HG03025 (cell line): Measurements from ENCODE around the gene RAB4B.
"Not testable (repeated sequence)": the region's sequence is repeated elsewhere in the genome, so short reads cannot be mapped to it uniquely, and the experiment has no call there.

ENCODE experiments used
- ATAC-seq: cut with Tn5 transposase; IDR thresholded peaks from one replicate; pipeline ENCODE4 v1.9.1; 2021; ENCODE audit warnings: mild to moderate bottlenecking, moderate library complexity; ENCODE audit not compliant: unreplicated experiment, low FRiP score

The RAB4B gene

DNA sequence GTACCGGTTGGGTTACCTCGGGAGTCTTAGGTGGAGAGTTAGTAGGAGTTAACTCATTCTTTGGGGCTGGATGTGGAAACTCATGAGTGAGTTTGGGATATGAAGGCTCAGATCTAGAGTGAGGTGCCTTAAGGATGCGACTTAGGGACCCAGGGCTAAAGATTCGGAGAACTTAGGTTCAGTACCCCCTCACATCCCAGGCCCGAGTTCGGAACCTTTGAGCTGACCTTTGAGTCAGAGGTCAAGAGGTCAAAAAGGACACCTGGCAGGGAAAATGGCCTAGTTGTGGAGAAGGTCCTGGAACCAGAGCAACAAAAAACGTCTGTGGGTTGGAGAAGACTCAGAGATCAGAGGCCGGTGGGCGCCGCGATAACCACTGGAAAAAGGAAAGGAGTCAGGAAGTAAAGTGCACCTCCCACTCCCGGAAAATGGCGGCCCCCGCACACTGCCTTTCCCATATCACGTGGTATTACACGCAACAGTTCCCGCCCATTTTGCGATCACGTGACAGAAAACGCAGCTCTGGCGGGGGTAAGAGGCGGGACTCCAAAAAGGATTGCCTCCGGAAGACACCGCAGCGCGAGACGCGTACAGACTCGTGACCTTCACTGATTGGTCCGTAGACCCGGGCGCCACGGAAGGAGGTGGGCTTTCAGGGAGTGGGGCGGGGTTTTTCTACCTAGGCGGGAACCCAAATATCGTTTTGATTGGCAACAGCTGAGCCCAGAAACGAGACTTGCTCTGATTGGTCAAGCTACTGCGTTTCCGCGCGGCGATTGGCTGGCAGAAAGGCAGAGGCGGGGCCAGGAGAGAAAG is 27.8 kb upstream of the RAB4B start, which contains the start of gene ACTMAP:
TSS of gene ACTMAP (minus strand) at position 420 of the 816 bp plus-strand sequence. CDS start 674 bp downstream, outside the sequence.
- ATAC-seq, result peak; percentile 82

DNA sequence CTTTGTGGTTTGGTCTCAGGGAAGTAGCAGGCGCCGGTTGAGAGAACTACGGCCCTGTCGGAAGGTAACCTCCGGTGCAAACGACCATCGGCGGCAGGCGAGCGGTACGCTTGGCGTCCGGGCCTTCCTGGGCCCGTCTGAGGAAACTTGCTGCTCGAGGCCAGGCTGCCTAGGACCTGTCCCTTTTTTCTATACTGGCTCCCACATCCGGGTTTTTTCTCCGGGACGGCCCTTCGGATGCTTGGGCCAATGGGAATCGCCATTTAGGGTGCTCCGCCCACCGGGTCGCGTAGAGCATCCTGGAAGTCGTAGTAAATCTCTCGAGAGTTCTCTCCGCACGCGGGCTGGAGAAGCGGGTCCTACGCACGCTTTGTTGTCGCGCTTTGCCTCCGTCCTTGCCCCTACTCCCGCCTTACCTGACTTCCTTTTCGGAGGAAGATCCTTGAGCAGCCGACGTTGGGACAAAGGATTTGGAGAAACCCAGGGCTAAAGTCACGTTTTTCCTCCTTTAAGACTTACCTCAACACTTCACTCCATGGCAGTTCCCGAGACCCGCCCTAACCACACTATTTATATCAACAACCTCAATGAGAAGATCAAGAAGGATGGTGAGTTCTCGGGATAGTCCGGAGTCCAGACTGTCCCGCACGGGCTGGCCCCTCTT is 27.0 kb upstream of the RAB4B start, which contains the start of gene SNRPA:
TSS of gene SNRPA (plus strand) at position 330 of the 664 bp plus-strand sequence. CDS start at position 536, 206 bp downstream.
- ATAC-seq, result peak; percentile 58

DNA sequence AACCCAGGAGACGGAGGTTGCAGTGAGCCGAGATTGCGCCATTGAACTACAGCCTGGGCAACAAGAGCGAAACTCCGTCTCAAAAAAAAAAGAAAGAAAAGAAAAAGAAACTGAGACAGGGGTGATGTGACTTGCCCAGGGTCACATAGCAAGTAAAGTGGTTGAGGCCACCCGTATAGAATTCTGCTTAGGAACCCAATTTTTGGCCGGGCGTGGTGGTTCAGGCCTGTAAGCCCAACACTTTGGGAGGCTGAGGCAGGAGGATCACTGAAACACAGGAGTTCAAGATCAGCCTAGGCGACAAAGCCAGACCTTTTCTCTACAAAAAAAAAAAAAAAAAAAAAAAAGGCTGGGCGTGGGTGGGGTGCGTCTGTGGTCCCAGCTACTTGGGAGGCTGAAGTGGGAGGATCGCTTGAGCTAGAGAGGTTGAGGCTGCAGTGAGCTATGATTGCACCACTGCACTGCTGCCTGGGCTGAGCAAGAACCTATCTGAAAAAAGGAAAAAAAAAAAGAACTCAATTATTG is 25.7 kb upstream of the RAB4B start:
- ATAC-seq, result no peak

DNA sequence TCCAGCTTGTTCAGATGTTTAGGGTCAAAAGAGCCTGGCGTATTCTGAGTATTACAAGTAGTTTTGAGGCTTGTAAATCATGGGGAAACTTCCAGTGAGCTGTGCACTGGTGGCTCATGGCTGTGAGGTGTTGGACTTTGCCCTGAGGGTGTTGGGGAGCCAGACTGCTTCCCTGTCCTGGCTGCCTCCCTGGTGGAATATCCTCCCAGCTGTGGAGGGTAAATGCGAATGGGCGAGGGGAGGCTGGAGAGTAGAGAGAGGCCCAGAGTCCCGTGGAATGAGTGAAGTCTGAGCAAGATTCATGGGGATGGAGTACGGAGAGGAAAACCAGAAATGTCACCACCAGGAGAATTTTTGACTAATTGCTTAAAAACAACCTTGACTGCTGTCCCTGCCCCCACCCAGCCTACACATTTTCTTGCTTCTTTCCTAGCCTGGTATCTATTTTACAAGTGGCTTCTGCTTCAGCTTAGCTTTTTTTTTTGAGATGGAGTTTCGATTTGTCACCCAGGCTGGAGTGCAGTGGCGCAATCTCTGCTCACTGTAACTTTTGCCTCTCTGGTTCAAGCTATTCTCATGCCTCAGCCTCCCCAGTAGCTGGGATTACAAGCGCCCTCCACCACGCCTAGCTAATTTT is 23.3 kb upstream of the RAB4B start:
- ATAC-seq, result no peak

DNA sequence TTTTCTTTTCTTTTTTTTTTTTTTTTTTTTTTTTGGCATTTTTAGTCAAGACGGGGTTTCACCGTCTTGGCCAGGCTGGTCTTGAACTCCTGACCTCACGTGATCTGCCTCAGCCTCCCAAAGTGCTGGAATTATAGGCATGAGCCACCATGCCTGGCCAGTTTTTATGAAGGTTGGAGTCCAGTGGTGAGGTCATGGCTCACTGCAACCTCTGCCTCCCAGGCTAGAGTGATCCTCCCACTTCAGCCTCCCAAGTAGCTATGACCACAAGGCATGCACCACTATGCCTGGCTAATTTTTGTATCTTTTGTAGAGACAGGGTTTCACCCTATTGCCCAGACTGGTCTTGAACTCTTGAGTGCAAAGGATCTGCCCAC is 22.8 kb upstream of the RAB4B start:
- no peak for ATAC-seq

DNA sequence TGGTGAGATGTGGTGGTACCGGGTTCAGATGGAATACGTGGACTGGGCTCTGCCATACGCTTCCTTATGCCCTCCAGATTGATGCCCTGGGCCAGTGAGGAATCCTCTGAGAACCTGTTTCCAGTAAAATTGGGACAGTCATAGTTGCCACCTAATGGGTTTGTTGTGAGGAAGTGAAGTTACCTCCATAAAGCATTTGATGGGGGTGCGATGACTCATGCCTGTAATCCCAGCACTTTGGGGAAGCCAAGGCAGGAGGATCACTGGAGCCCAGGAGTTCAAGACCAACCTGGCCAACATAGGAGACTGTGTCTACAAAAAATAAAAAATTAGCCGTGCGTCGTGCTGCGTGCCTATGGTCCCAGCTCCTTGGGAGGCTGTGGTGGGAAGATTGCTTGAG is 22.3 kb upstream of the RAB4B start:
- ATAC-seq, result no peak

DNA sequence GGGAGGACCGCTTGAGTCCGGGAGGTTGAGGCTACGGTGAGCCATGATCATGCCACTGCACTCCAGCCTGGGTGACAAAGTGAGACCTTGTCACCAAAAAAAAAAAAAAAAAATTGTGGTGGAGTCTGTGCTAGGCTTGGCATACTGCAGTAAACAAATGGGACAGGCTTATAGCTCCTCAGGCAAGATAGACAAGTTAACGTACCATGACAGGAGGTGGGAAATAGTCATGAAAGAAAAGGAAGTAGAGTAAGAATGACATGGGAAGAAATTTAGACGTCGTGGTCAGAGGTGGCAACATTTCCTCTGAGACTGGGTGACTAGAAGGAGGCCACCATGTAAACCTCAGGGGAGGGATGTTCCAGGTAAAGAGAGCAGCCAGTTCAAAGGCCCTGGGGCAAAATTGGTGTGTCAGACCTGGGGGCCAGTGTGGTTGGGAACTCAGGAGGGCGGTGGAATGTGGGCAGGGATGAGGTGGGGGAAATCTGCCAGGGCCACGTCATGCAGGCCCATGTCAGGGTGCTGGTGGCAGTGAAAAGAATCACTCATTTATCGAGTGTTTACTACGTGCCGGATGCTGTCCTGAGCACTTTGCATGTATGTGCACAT is 21.4 kb upstream of the RAB4B start:
- no peak for ATAC-seq

DNA sequence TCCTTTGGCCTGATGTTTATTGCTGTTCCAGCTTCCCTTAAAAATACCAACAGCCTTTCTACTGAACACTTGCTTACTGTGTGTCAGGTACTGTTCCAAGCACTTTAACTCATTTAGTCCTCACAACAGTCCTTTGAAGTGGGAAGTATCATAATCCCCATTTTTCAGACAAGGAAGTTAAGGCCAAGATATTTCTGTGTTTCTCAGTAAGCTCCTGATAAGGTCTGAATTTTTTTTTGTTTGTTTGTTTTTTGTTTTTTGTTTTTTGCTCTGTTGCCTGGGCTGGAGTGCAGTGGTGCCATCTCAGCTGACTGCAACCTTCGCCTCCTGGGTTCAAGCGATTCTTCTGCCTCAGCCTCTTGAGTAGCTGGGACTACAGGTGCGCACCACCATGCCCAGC is 19.6 kb upstream of the RAB4B start:
- no peak for ATAC-seq

DNA sequence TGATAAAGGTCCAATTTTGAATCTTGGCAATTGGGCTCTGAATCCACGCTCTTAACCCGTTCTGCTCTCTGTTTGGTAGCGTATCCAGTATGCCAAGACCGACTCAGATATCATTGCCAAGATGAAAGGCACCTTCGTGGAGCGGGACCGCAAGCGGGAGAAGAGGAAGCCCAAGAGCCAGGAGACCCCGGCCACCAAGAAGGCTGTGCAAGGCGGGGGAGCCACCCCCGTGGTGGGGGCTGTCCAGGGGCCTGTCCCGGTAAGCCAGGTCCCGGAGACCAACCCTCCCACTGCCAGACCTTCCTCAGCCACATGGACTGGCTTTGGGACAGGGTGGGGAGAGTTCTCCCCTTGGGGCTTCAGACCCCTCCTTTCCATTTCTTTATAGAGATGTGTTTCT is 18.7 kb upstream of the RAB4B start:
- no peak for ATAC-seq

DNA sequence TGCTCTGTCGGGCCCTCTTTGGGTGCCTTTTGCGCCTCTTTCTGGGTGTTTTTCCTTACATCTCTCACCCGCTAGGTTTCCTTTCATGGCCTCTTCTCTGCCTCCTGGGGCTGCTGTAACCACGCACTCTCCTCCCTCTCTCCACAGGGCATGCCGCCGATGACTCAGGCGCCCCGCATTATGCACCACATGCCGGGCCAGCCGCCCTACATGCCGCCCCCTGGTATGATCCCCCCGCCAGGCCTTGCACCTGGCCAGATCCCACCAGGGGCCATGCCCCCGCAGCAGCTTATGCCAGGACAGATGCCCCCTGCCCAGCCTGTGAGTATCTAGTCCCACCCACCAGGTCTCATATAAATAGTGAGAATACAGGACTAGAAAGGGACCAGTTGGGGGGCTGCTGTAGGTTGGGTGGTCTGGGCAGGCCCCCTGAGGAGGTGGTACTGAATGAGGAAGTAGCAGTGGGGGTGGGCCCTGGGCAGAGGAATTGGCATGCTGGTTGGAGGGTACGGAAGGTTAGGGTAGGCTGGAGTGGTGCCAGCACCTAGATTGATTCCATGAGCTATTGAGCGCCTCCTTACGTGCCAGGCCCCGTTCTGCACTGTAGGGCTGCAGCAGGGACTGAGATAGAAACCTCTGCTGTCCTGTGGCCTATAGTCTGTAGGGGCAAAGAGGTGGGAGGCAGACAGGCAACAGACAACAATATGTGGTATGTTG is 15.1 kb upstream of the RAB4B start:
- no peak for ATAC-seq

DNA sequence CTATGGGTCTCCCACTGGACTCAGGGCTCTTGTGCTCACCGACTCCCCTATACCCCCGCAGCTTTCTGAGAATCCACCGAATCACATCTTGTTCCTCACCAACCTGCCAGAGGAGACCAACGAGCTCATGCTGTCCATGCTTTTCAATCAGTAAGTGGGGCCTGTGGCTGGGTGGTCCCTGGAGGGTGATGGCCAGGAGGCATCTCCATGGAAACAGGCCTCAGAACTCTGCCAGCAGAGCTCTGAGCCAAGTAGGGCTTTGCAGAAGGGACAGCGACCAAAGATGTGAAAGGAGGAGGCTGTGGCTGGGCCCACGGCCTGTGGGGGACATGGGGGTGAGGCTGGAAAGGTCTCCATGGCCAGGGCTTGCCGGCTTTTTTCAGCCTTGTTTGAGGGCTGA is 14.5 kb upstream of the RAB4B start:
- ATAC-seq, result no peak

DNA sequence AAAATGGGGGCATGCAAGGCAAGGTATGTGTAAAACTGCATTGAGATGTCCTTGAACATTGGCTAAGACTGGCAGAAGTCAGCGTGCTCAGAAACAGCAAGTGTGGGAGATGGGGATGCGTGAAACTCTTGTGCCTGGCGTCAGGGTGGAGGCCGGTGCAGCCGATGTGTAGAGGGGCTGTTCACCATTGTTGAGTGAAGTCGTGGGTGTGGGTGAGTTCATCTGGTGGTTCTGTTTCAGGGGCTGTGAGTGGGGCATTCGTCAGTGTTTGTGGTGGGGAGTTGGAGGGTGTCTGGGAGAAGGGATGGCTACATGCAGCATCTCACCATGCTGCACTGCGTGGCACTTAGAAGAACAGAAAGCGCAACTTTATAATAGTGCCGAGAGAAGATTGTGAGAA is 14.1 kb upstream of the RAB4B start:
- no peak for ATAC-seq

DNA sequence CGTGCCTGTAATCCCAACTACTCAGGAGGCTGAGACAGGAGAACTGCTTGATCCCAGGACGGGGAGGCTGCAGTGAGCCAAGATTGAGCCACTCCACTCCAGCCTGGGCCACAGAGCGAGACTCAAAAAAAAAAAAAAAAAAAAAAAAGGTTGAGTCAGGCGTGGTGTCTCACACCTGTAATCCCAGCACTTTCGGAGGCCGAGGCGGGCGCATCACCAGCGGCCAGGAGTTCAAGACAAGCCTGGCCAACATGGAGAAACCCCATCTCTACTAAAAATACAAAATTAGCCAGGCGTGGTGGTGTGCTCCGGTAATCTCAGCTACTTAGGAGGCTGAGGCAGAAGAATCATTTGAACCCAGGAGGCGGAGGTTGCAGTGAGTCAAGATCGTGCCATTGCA is 11.7 kb upstream of the RAB4B start:
- ATAC-seq, result not testable (repeated sequence)

DNA sequence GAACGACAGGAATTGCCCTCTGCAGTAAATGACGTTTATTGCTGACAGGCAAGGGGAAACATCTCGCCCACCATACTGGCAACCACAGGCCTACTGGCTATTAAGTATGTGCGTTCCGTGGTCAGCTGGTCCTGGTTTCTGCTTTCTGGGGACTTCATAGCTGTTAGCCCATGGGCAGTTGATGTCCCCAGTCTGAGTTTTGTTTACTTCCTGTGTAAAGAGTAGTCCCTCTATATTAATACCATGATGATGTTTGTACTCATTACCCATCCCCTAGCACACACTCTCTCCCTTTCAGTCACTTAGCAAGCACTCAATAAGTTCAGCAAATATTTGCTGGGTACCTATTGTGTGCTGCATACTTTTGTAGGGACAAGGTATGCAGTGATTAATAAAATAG is 9.2 kb upstream of the RAB4B start:
- no peak for ATAC-seq

DNA sequence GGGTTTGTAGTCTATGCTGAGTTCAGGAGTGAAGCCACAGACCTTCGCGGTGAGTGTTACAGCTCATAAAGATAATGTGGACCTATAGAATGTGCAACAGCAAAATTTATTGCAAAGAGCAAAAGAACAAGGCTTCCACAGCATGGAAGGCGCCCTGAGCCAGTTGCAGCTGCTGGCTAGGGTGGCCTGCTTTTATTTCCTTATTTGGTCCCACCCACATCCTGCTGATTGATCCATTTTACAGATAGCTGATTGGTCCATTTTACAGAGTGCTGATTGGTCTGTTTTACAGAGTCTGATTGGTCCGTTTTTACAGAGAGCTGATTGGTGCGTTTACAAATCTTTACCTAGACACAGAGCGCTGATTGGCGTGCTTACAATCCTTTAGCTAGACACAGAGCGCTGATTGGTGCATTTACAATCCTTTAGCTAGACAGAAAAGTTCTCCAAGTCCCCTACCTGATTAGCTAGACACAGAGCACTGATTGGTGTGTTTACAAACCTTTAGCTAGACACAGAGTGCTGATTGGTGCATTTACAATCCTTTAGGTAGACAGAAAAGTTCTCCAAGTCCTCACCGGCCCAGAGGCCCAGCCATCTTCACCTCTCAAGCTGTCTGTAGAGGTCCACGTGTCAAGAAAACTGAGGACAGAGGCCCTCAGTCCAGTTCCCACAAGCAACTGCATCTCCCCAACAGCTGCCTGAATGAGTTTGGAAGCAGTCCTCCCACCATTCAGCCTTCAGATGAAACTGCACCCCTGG is 6.8 kb upstream of the RAB4B start:
- not testable (repeated sequence) for ATAC-seq

DNA sequence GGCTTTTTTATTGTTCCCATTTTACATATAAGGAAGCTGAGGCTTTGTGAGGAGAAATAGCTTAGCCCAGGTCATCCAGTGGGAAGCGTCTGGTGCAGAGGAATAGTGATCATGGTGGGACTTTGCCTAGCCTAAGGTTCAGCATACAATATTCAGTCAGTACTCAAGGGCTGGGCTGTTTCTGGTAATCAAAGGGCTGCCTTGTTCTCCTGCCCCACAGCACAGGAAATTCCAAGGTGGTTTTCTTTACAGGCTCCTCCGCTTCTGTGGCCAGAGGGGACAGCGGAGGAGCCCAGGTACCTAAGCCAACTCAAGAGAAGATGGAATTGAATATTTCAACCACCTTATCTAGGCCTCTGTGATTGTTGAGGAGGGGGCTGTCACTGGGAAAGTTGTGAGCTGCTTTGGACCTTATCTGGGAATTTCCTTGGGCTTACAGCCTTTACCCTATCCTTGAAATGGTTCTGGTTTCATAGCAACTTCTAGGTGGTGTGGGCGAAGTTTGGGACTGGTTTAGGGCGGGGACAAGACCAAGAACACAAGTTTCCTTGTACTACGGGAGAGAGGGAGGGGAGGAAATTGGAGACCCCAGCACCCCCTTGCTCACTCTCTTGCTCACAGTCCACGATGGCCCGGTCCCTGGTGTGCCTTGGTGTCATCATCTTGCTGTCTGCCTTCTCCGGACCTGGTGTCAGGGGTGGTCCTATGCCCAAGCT is 3.0 kb upstream of the RAB4B start, which contains the start of gene MIA:
TSS of gene MIA (plus strand) at position 606 of the 716 bp plus-strand sequence. CDS start at position 628, 22 bp downstream.
- no peak for ATAC-seq

DNA sequence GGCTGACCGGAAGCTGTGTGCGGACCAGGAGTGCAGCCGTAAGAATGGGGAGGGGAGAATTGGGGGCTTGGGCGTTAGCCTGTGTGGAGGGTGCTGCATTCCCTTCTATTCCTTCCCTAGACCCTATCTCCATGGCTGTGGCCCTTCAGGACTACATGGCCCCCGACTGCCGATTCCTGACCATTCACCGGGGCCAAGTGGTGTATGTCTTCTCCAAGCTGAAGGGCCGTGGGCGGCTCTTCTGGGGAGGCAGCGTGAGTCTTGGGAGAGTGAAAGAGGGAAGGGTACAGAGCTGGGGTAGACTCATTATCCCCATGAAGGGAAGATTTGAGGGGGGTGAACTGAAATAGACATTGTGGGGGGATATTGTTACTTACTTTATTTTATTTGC is 2.4 kb upstream of the RAB4B start:
- ATAC-seq, result no peak

DNA sequence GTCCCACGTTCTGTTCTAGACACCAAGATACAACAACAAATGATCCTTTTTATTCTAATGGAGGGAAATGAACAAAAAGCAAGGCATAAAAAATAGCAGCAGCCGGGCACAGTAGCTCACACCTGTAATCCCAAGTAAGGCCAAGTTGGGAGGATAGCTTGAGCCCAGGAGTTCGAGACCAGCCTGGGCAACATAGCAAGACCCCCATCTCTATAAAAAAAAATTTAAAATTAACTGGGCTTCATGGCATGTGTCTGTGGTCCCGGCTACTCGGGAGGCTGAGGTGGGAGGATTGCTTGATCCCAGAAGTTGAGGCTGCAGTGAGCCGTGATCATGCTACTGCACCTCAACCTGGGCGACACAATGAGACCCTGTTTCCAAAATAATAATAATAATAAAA is 1.7 kb upstream of the RAB4B start:
- ATAC-seq, result no peak
